Body of pancreas (tissue), 4 donors: ENCODE measurements around the gene HLF. TPM values are rescaled to one million over a fixed set of nuclear protein-coding genes. Genes with fewer than 3 reads are reported as not detected.

Experiments used
- ATAC-seq: fragments of 150-250 bp; one replicate; pipeline ENCODE4 v1.9.1; 2016
- DNase-seq, 4 donors: peaks; one replicate each; pipeline ENCODE4 v3.0.0-alpha.2; 2019
- H3K27ac ChIP-seq, 4 donors: fragments of 200-600 bp; sonication (generic); 1 replicate in 3 of 4; 2 replicates in 1 of 4; pipeline versions ENCODE4 v1.5.1 to v1.6.1; 2016 to 2019; ENCODE audit warnings: mild to moderate bottlenecking in 1 of 4, mixed read lengths in 1 of 4, moderate library complexity in 1 of 4
- H3K27me3 ChIP-seq, 2 donors: fragments of 200-600 bp; sonication (generic); one replicate each; pipeline ENCODE4 v1.6.0; 2016; ENCODE audit warnings: mild to moderate bottlenecking in 1 of 2
- H3K36me3 ChIP-seq, 2 donors: fragments of 200-600 bp; sonication (generic); replicated peaks in 1 of 2; 2 replicates each; pipeline ENCODE4 v1.5.1; 2016; ENCODE audit warnings: low read depth in 2 of 2; ENCODE audit not compliant: insufficient read depth in 1 of 2
- H3K4me1 ChIP-seq: fragments of 200-600 bp; sonication (generic); one replicate; pipeline ENCODE4 v1.6.0; 2016
- H3K4me3 ChIP-seq, 2 donors: fragments of 200-600 bp; sonication (generic); 1 replicate in 1 of 2; 2 replicates in 1 of 2; pipeline ENCODE4 v1.5.1; 2016 to 2019
- H3K9me3 ChIP-seq, 3 donors: fragments of 200-600 bp; sonication (generic); 1 replicate in 2 of 3; 2 replicates in 1 of 3; pipeline ENCODE4 v1.5.1; 2016
- POLR2A ChIP-seq, 3 donors: fragments of 450-650 bp; IDR thresholded peaks; one replicate each; pipeline ENCODE4 v1.6.1; 2016; ENCODE audit warnings: antibody characterized with exemption in 3 of 3, mild to moderate bottlenecking in 2 of 3
- WGBS, 2 donors: methylation state at CpG; one replicate each; pipeline ENCODE4 v1.1.5; 2017; 5-methylcytosine and 5-hydroxymethylcytosine counted together
- intact Hi-C: fragments of 100-400 bp; cut with DNase I; formaldehyde crosslinking; loops from one replicate; pipeline ENCODE4 v1.15.1; 2023
- total RNA-seq, 2 donors: library from RNA; depleted of rRNA; stranded (reverse); fragments of >200 nt; gene quantifications; one replicate each; pipeline ENCODE4 v1.1.0, GENCODE V29; 2016
- TF ChIP-seq, protein P1 (sequence below), 7 experiments: fragments of 450-650 bp in 4 of 7; fragments of 200-600 bp in 3 of 7; sonication (generic) in 3 of 7; IDR thresholded peaks; one replicate each; pipeline ENCODE4 v1.5.1; 2016 to 2019; ENCODE audit warnings: antibody characterized with exemption in 7 of 7

HLF gene
- total RNA-seq, 2 donors from 2014 or later = 4.2 to 4.9 TPM

GRCh38 chr17:55265311-55266021, 706 bp downstream of the HLF start:
- intact Hi-C loops = no loop called here
- WGBS, 2 donors = 3% methylated on average over 23 to 51 of the region's 52 CpGs
- ATAC-seq (peak; percentile 12), DNase-seq (peak in 2 of 4 donors; percentile 28 to 43)
- peak overlapping the region; percentile 29 to 45 for H3K4me3 ChIP-seq
- H3K27me3 ChIP-seq = no peaks in the 10 kb centered on the region
- peak overlapping the region; percentile 36 to 77 (median 71) for H3K27ac ChIP-seq
- H3K9me3 ChIP-seq = no peaks in the 10 kb centered on the region
- H3K36me3 ChIP-seq = no peaks in the 10 kb centered on the region
- TF ChIP-seq, protein P1, sequence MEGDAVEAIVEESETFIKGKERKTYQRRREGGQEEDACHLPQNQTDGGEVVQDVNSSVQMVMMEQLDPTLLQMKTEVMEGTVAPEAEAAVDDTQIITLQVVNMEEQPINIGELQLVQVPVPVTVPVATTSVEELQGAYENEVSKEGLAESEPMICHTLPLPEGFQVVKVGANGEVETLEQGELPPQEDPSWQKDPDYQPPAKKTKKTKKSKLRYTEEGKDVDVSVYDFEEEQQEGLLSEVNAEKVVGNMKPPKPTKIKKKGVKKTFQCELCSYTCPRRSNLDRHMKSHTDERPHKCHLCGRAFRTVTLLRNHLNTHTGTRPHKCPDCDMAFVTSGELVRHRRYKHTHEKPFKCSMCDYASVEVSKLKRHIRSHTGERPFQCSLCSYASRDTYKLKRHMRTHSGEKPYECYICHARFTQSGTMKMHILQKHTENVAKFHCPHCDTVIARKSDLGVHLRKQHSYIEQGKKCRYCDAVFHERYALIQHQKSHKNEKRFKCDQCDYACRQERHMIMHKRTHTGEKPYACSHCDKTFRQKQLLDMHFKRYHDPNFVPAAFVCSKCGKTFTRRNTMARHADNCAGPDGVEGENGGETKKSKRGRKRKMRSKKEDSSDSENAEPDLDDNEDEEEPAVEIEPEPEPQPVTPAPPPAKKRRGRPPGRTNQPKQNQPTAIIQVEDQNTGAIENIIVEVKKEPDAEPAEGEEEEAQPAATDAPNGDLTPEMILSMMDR (IDR thresholded peaks at IDR 0.05) = no peak
- peak in 1 of 3 donors; percentile 0 for TF ChIP-seq POLR2A (IDR thresholded peaks at IDR 0.05)
- peaks cover 25% of the 10 kb centered on the region for H3K4me1 ChIP-seq

DNA sequence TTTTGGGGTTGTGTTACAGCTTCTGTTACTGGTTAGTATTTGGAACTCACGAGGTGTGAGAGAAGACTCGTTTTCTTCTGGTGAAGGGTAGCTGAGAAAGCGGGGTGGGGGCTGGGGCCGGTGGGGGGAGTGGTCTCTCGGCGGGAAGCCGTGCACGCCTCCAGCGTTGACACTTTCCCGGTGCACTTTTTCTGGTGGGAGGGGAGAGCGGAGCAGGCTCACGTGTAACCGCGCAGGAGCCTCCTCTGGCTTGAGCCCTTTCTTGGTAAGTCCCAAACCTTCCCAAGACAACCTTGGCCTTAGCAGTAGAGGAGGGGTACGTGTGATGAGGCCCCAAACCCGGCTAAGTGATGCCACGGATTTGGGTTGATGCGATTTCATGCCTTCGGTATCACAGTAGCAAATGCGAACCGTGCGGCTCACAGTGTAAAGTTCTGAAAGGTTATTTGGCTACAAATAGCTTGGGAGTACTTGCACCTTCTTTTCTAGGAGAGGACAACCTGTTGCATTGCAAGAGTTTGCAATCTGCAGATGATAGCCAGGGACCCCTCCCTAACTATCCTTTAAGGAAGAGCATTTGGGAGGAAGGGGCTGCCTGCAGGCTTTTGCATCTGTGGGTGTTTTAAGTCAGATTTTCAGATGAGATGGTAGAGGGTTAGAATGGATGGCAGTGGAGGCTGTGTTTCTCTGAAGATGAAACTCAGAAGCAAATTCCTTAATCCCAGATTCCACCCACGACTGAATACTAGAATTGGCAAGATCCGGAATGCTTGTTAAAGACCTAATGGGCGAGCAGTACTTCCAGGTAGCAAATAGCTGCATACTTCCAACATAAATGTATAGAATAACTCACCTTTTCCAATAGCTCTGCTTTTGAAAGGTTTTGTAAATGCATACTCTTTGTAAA, 1.5 kb downstream of the HLF start:
- WGBS, 2 donors = 27 to 35% methylated on average over 23 to 25 of the region's 25 CpGs
- DNase-seq (peak in 1 of 4 donors; percentile 42), ATAC-seq (no peak)
- no peaks in the 10 kb centered on the region for H3K27me3 ChIP-seq
- peak overlapping the region; percentile 36 to 77 (median 71) for H3K27ac ChIP-seq
- H3K36me3 ChIP-seq = no peaks in the 10 kb centered on the region
- peaks cover 25% of the 10 kb centered on the region for H3K4me1 ChIP-seq
- intact Hi-C loops = no loop called here
- TF ChIP-seq POLR2A (IDR thresholded peaks at IDR 0.05) = no peak
- TF ChIP-seq, protein P1 (IDR thresholded peaks at IDR 0.05) = no peak
- no peaks in the 10 kb centered on the region for H3K9me3 ChIP-seq
- H3K4me3 ChIP-seq = no peak overlapping the region

DNA sequence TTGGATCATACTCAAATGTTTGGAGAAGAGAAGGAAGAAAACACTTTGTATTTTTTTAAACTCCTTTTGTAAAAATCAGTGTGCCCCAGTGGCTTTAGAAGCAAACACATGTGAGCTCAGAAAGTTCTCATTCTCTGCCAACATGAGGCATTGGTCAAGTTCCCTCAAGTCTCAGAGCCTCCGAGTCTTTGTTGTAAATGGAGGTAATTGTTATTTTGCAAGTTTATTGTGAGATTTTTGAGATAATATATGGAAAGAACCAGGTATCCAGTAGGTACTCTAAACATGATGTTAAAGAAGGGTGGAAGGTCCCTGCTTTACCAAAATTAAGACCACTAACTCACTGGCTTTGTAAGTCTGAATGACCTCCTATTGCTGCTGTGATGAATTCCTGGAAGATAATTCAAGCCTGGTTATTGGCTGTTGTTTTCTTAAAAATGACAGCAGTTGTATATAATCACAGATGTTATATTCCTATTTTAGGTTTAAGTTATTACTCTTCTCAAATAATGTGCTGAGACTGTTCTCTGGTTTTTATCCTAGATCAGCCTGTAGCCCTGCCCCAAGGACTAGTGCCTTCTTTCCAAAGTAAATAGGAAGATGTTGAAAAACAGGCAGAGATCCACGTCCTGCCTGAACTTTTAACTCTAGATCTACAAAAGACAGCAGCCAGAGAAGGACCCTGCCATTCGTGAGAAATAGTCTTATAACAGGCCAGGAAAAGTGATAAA, 2.4 kb downstream of the HLF start:
- intact Hi-C loops = no loop called here
- H3K4me1 ChIP-seq = peaks cover 25% of the 10 kb centered on the region
- ATAC-seq (no peak), DNase-seq (no peak)
- no peaks in the 10 kb centered on the region for H3K27me3 ChIP-seq
- H3K4me3 ChIP-seq = no peak overlapping the region
- H3K9me3 ChIP-seq = no peaks in the 10 kb centered on the region
- H3K27ac ChIP-seq = peak overlapping the region in 2 of 4 donors; percentile 2 to 77
- TF ChIP-seq, protein P1 (IDR thresholded peaks at IDR 0.05) = no peak
- no peak for TF ChIP-seq POLR2A (IDR thresholded peaks at IDR 0.05)
- H3K36me3 ChIP-seq = no peaks in the 10 kb centered on the region
- WGBS, 2 donors = 32 to 42% methylated on average over 3 of the region's 3 CpGs

GRCh38 chr17:55267777-55268648, 3.3 kb downstream of the HLF start:
- intact Hi-C loops = no loop called here
- H3K36me3 ChIP-seq = no peaks in the 10 kb centered on the region
- no peaks in the 10 kb centered on the region for H3K27me3 ChIP-seq
- peaks cover 29% of the 10 kb centered on the region for H3K4me1 ChIP-seq
- no peaks in the 10 kb centered on the region for H3K9me3 ChIP-seq
- no peak for ATAC-seq
- H3K4me3 ChIP-seq = no peak overlapping the region
- 84 to 89% methylated on average over 11 of the region's 11 CpGs for WGBS, 2 donors
- H3K27ac ChIP-seq = peak overlapping the region in 2 of 4 donors; percentile 19 to 77
- DNase-seq = no peak
- no peak for TF ChIP-seq POLR2A (IDR thresholded peaks at IDR 0.05)
- TF ChIP-seq, protein P1 (IDR thresholded peaks at IDR 0.05) = no peak
